HG03097 (cell line): ENCODE data around the gene PMS2.
"Not testable (repeated sequence)": the region's sequence is repeated elsewhere in the genome, so short reads cannot be mapped to it uniquely, and the experiment has no call there.

Experiments
- ATAC-seq: cut with Tn5 transposase; IDR thresholded peaks from one replicate; pipeline ENCODE4 v1.9.1; 2021; ENCODE audit not compliant: unreplicated experiment, low FRiP score

PMS2 gene

GRCh38 chr7:5924630-5925029, 84.2 kb downstream of the PMS2 start:
- ATAC-seq = not testable (repeated sequence)

- not testable (repeated sequence) for ATAC-seq
Observed at GRCh38 chr7:5924180-5924579, 84.7 kb downstream of the PMS2 start.
